Neuronal stem cell (in vitro differentiated cells): Measurements from ENCODE around the gene CHCHD3.
A peak's percentile ranks its signal among the peaks of the same experiment; 100 is the strongest.

ENCODE experiments used
- DNase-seq: peaks from one replicate; pipeline ENCODE4 v3.0.0-alpha.2; 2013; ENCODE audit warnings: low spot score
- H2AFZ ChIP-seq: one replicate; pipeline ENCODE4 v1.6.1; 2013; ENCODE audit warnings: mild to moderate bottlenecking, low read length, inconsistent platforms
- H2AK5ac ChIP-seq: 2 replicates; pipeline ENCODE4 v1.6.1; 2013; ENCODE audit warnings: low read depth, mild to moderate bottlenecking, inconsistent platforms, low read length, moderate library complexity, mixed read lengths
- H2BK120ac ChIP-seq: 2 replicates; pipeline ENCODE4 v1.6.1; 2013; ENCODE audit warnings: low read depth, mild to moderate bottlenecking, inconsistent platforms, low read length, moderate library complexity, mixed read lengths
- H2BK12ac ChIP-seq: one replicate; pipeline ENCODE4 v1.6.1; 2013; ENCODE audit warnings: low read length, inconsistent platforms
- H2BK15ac ChIP-seq: 2 replicates; pipeline ENCODE4 v1.6.1; 2013; ENCODE audit warnings: mild to moderate bottlenecking, low read length, inconsistent platforms, mixed read lengths
- H2BK5ac ChIP-seq: one replicate; pipeline ENCODE4 v1.6.1; 2013; ENCODE audit warnings: inconsistent platforms, mild to moderate bottlenecking, low read length, moderate library complexity
- H3K14ac ChIP-seq: one replicate; pipeline ENCODE4 v1.6.1; 2013; ENCODE audit warnings: low read length, inconsistent platforms
- H3K18ac ChIP-seq: 2 replicates; pipeline ENCODE4 v1.6.1; 2013; ENCODE audit warnings: low read length, inconsistent platforms
- H3K23ac ChIP-seq: 2 replicates; pipeline ENCODE4 v1.6.1; 2013; ENCODE audit warnings: low read depth, mild to moderate bottlenecking, mixed read lengths, low read length, inconsistent platforms; ENCODE audit not compliant: poor library complexity
- H3K27ac ChIP-seq: replicated peaks from 3 replicates; pipeline ENCODE4 v1.5.1; 2013; ENCODE audit warnings: low read length, inconsistent platforms
- H3K27me3 ChIP-seq, 3 experiments: 2 replicates each; pipeline ENCODE4 v1.6.1; 2013; ENCODE audit warnings: low read length in 3 of 3, mild to moderate bottlenecking in 2 of 3, inconsistent platforms in 1 of 3, low read depth in 1 of 3, mixed read lengths in 1 of 3, moderate library complexity in 1 of 3; ENCODE audit not compliant: control insufficient read depth in 3 of 3, insufficient read depth in 3 of 3
- H3K36me3 ChIP-seq, 2 donors: replicated peaks in 1 of 2; 2 replicates each; pipeline ENCODE4 v1.6.1; 2013; ENCODE audit warnings: low read length in 2 of 2; ENCODE audit not compliant: control insufficient read depth in 2 of 2, insufficient read depth in 2 of 2
- H3K4ac ChIP-seq: 2 replicates; pipeline ENCODE4 v1.6.1; 2013; ENCODE audit warnings: inconsistent platforms, mild to moderate bottlenecking, low read length, moderate library complexity
- H3K4me1 ChIP-seq, 2 donors: 1 replicate in 1 of 2; 2 replicates in 1 of 2; pipeline ENCODE4 v1.6.1; 2013; ENCODE audit warnings: low read length in 2 of 2, low read depth in 1 of 2; ENCODE audit not compliant: control insufficient read depth in 2 of 2, insufficient read depth in 1 of 2
- H3K4me2 ChIP-seq: one replicate; pipeline ENCODE4 v1.6.1; 2013; ENCODE audit warnings: mild to moderate bottlenecking, low read length, inconsistent platforms; ENCODE audit not compliant: insufficient read depth, poor library complexity, severe bottlenecking
- H3K4me3 ChIP-seq, 2 donors: 2 replicates each; pipeline ENCODE4 v1.5.1; 2013; ENCODE audit warnings: low read length in 2 of 2, mild to moderate bottlenecking in 2 of 2, inconsistent platforms in 1 of 2, moderate library complexity in 1 of 2
- H3K79me1 ChIP-seq: one replicate; pipeline ENCODE4 v1.6.1; 2013; ENCODE audit warnings: low read depth, mild to moderate bottlenecking, inconsistent platforms, low read length, moderate library complexity
- H3K9ac ChIP-seq: one replicate; pipeline ENCODE4 v1.6.1; 2013; ENCODE audit warnings: mild to moderate bottlenecking, low read depth, low read length, inconsistent platforms; ENCODE audit not compliant: poor library complexity
- H3K9me3 ChIP-seq, 2 donors: replicated peaks in 1 of 2; 2 replicates each; pipeline versions ENCODE3 to v1.6.1; 2013; ENCODE audit warnings: low read length in 2 of 2, mild to moderate bottlenecking in 2 of 2, inconsistent platforms in 1 of 2, low read depth in 1 of 2, mixed read lengths in 1 of 2, moderate library complexity in 1 of 2; ENCODE audit not compliant: control insufficient read depth in 2 of 2, insufficient read depth in 1 of 2
- H4K8ac ChIP-seq: one replicate; pipeline ENCODE4 v1.6.1; 2013; ENCODE audit warnings: low read depth, mild to moderate bottlenecking, inconsistent platforms, low read length, moderate library complexity
- H4K91ac ChIP-seq: one replicate; pipeline ENCODE4 v1.6.1; 2013; ENCODE audit warnings: low read length, low read depth, mild to moderate bottlenecking, inconsistent platforms; ENCODE audit not compliant: poor library complexity
- WGBS, 2 donors: extraction: QIAGEN DNeasy Blood & Tissue Kit; methylation state at CpG; one replicate each; pipeline ENCODE4 v1.1.7; 2013; ENCODE audit warnings: missing lambda C conversion rate in 2 of 2, mixed read lengths in 1 of 2; ENCODE audit not compliant: insufficient read length in 2 of 2, insufficient replicate concordance in 1 of 2; ENCODE audit errors: extremely low coverage in 2 of 2; 5-methylcytosine and 5-hydroxymethylcytosine counted together

Gene CHCHD3

GRCh38 chr7:132768099-132768498 lies 313.8 kb downstream of the CHCHD3 start:
- Histone ChIP-seq H3K4ac (no peak overlapping the region), H2AFZ (no peak overlapping the region), H3K4me1 (no peaks in the 10 kb centered on the region), H4K8ac (no peak overlapping the region), H4K91ac (no peak overlapping the region), H3K27me3 (no peaks in the 10 kb centered on the region), H3K79me1 (no peaks in the 10 kb centered on the region), H3K4me2 (no peak overlapping the region), H3K9ac (no peak overlapping the region), H3K18ac (no peak overlapping the region), H3K36me3 (no peaks in the 10 kb centered on the region), H2BK15ac (no peak overlapping the region), H2BK12ac (no peak overlapping the region), H2BK120ac (no peak overlapping the region), H3K23ac (no peak overlapping the region), H2BK5ac (no peak overlapping the region), H3K27ac (no peak overlapping the region), H3K4me3 (no peak overlapping the region), H2AK5ac (no peak overlapping the region), H3K9me3 (no peaks in the 10 kb centered on the region), H3K14ac (no peak overlapping the region)
- DNase-seq: no peak
- WGBS, 2 donors: no CpG with 5 or more reads among the region's 3 CpGs

- Histone ChIP-seq H3K18ac (no peak overlapping the region), H3K23ac (no peak overlapping the region), H3K4me2 (no peak overlapping the region), H4K91ac (no peak overlapping the region), H2BK120ac (no peak overlapping the region), H2BK15ac (no peak overlapping the region), H2AFZ (no peak overlapping the region), H3K27me3 (no peaks in the 10 kb centered on the region), H3K9me3 (no peaks in the 10 kb centered on the region), H3K79me1 (no peaks in the 10 kb centered on the region), H3K36me3 (no peaks in the 10 kb centered on the region), H2AK5ac (no peak overlapping the region), H2BK5ac (no peak overlapping the region), H3K14ac (no peak overlapping the region), H3K9ac (no peak overlapping the region), H3K4me1 (no peaks in the 10 kb centered on the region), H2BK12ac (no peak overlapping the region), H4K8ac (no peak overlapping the region), H3K4me3 (no peak overlapping the region), H3K27ac (no peak overlapping the region), H3K4ac (no peak overlapping the region)
- DNase-seq: no peak
- WGBS, 2 donors: no CpG with 5 or more reads among the region's 5 CpGs
Measured at GRCh38 chr7:132767378-132767777, 314.5 kb downstream of the CHCHD3 start.

GRCh38 chr7:132766660-132767059 lies 315.2 kb downstream of the CHCHD3 start:
- H3K4me1 ChIP-seq: no peaks in the 10 kb centered on the region
- H3K4me2 ChIP-seq: no peak overlapping the region
- no peaks in the 10 kb centered on the region for H3K27me3 ChIP-seq
- no peaks in the 10 kb centered on the region for H3K36me3 ChIP-seq
- no peak overlapping the region for H2BK120ac ChIP-seq
- no peak overlapping the region for H3K4me3 ChIP-seq
- no peak overlapping the region for H3K23ac ChIP-seq
- no peak overlapping the region for H2BK12ac ChIP-seq
- H2AK5ac ChIP-seq: no peak overlapping the region
- no peak overlapping the region for H2BK5ac ChIP-seq
- no peak overlapping the region for H3K14ac ChIP-seq
- H3K9ac ChIP-seq: no peak overlapping the region
- H3K4ac ChIP-seq: no peak overlapping the region
- no peak overlapping the region for H2BK15ac ChIP-seq
- H3K79me1 ChIP-seq: no peaks in the 10 kb centered on the region
- H3K9me3 ChIP-seq: no peaks in the 10 kb centered on the region
- no peak overlapping the region for H3K18ac ChIP-seq
- H4K91ac ChIP-seq: no peak overlapping the region
- H3K27ac ChIP-seq: no peak overlapping the region
- WGBS, 2 donors: no CpG with 5 or more reads among the region's 1 CpG
- H2AFZ ChIP-seq: no peak overlapping the region
- no peak overlapping the region for H4K8ac ChIP-seq
- no peak for DNase-seq

GRCh38 chr7:132765861-132766260 lies 316.0 kb downstream of the CHCHD3 start:
- H3K4ac ChIP-seq: no peak overlapping the region
- H3K27ac ChIP-seq: no peak overlapping the region
- no peaks in the 10 kb centered on the region for H3K4me1 ChIP-seq
- H3K4me3 ChIP-seq: no peak overlapping the region
- peak overlapping the region; percentile 16 for H3K18ac ChIP-seq
- H2AK5ac ChIP-seq: no peak overlapping the region
- H3K23ac ChIP-seq: no peak overlapping the region
- H3K36me3 ChIP-seq: no peaks in the 10 kb centered on the region
- H4K91ac ChIP-seq: no peak overlapping the region
- no peak overlapping the region for H2BK12ac ChIP-seq
- no peak overlapping the region for H3K9ac ChIP-seq
- no peaks in the 10 kb centered on the region for H3K27me3 ChIP-seq
- WGBS, 2 donors: no CpG with 5 or more reads among the region's 11 CpGs
- no peaks in the 10 kb centered on the region for H3K79me1 ChIP-seq
- H2AFZ ChIP-seq: no peak overlapping the region
- no peaks in the 10 kb centered on the region for H3K9me3 ChIP-seq
- no peak overlapping the region for H3K14ac ChIP-seq
- no peak for DNase-seq
- H2BK5ac ChIP-seq: no peak overlapping the region
- H4K8ac ChIP-seq: no peak overlapping the region
- no peak overlapping the region for H3K4me2 ChIP-seq
- no peak overlapping the region for H2BK15ac ChIP-seq
- H2BK120ac ChIP-seq: no peak overlapping the region
